SK-MEL-5 (cell line): Measurements from ENCODE around the gene EEIG1. TPM values are rescaled to one million over a fixed set of nuclear protein-coding genes. Genes with fewer than 3 reads are reported as not detected.

Source experiments
- DNase-seq: peaks from one replicate; pipeline ENCODE4 v3.0.0-alpha.2; 2016; ENCODE audit warnings: low read depth, low spot score
- in situ Hi-C: cut with HindIII; loops from 2 replicates; pipeline ENCODE4 v1.10.0; 2016; ENCODE audit warnings: low sequenced_read_pairs, high pct_unique_total_duplicates, low pct_unique_long_range_greater_than_20kb
- total RNA-seq: library from RNA; depleted of rRNA; stranded (reverse); fragments of >200 nt; shearing (Covaris generic); gene quantifications from 2 replicates; pipeline ENCODE4 v1.2.3, GENCODE V29; 2014

EEIG1 gene
- total RNA-seq, 1 experiment from 2014 or later: 31.1 TPM

DNA sequence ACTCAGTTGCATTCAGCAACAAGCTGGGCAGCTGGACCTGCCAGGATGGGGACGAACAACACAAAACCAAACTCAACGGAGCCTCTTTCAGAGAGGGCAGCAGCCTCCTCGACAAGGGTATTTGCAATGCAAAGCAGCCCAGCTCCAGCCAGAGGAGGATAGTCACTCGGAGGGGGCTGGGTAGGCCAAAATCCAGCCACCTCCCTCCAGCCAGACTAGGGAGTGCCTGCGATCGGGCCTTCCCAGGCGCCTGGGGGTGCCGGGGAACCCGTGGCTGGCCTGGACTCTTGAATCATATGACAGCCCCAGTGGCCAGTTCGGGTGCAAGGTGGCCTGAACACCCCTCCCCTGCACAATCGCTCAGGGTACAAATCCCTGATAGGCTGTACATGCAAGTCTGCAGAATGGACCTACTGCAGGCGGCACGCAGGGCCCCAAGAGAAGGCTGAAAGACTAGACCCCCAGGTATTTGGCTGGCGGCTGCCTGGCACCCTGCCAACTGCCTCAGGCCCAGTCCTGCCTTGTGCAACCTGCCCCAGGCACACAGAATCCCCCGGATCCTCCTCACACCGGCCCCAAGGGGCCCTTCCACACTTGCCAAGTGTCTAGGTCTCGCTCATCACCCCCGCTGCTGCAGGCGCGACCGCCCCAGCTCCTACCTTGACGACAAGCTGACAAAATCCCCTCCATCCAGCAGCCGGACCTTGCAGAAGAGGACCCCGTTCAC, 1.3 kb downstream of the EEIG1 start:
- in situ Hi-C loops: no loop called here
- peak; percentile 17 for DNase-seq

DNA sequence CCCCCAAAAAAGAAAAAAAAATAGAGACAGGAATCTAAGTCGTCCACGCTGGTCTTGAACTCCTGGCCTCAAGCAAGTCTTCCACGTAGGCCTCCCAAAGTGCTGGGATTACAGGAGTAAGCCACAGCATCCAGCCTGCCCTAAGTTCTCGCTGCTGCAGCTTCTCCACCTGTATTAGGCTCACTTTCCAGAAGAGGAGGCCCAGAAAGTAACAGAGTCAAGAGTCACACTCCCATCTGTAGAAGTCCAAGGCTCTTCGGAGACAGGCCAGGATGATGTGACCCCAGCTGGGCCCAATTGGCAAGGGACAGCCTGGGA, 1.8 kb downstream of the EEIG1 start:
- no peak for DNase-seq
- in situ Hi-C loops: no loop called here

DNA sequence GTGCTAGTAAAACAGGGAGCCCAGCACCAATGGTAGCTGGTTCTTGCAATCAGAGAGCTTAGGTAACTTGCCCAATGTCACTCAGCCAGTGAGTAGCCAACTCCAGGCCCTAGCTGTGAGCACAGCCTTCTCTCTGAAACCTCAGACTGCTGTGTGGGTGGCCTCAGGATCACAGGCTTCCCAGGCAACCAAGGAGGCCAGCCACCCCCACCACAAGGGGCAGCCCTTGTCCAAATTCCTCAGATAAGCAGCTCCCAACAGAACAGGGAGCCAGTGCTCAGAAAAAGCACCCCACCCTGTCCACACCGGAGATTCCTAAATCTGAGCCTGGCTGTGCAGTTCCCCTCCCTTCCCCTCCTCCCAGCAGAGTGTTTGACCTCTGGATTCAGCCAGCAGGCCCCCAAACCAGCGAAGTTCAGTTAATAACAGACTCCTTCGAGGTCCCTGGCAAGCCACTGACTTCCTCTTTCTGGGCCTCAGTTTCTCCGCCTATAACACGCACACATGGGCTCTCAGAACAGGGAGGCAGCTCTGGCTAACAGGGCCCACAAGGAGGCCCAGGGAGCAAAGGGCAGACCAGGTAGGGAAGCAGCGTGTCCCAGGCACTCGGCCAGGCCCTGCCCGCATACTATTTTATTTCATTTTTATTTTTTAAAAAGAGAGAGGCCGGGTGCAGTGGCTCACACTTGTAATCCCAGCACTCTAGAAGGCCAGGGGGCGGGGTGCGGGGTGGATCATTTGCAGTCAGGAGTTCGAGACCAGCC, 2.7 kb downstream of the EEIG1 start:
- DNase-seq: peak; percentile 43
- in situ Hi-C loops: no loop called here

DNA sequence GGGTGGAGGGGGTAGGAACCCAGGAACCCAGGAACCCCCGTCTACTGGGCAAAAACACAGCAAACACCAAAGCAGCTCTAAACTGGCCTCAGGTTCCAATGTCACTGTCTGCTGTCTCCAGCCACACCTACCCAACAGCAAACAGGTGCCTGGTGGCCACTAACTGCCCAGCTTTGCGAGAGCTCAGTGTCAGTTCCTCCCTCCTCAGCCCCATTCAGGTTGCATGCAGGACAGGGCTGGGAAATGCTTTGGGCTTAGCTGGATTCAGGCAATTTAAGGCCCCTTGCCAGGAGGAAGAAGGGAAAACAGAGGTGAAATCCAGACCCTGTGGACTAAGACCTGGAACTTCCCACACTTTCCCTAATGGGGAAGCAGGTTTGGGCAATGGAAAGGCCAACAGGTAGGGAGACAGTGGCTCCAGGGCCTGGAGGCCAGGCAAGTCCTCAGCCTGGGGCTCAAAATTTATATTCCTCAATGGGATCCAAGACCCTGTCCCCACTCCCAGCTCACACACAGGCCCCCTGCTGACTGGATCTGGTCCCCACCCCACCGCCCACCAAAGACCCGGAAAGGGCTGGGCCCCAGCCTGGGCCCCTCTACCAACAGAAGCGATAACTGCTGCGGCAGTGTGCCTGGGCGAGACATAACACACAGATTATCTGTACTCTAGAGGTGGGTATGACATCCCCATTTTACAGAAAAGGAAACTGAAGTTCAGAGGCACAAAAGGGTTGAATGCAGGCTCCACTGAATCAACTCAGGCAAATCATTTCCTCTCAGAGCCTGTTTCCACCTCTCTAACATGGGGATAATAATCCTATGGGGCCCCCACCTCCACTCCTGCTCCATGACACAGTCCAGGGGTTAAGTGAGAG, 3.5 kb downstream of the EEIG1 start:
- no peak for DNase-seq
- in situ Hi-C loops: no loop called here

DNA sequence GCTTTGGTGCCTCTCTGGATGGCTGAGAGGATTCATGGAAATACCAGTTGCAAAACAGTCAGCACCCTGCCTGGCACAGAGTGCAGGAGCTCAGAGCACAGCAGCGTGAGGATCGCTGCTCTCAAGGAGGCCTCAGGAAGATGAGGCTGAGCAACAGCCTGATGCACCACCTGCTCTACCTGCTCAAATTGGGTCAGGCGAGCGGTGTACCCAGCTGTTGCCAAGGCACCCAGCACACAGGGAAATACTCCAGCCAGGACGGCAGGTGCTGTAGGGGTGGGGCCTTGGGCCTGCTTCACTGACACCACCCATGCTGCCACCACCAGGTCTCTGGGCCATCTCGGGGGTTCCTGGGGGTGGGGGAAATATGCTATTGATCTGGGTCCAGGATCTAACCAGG, 4.3 kb downstream of the EEIG1 start:
- DNase-seq: no peak
- in situ Hi-C loops: no loop called here

DNA sequence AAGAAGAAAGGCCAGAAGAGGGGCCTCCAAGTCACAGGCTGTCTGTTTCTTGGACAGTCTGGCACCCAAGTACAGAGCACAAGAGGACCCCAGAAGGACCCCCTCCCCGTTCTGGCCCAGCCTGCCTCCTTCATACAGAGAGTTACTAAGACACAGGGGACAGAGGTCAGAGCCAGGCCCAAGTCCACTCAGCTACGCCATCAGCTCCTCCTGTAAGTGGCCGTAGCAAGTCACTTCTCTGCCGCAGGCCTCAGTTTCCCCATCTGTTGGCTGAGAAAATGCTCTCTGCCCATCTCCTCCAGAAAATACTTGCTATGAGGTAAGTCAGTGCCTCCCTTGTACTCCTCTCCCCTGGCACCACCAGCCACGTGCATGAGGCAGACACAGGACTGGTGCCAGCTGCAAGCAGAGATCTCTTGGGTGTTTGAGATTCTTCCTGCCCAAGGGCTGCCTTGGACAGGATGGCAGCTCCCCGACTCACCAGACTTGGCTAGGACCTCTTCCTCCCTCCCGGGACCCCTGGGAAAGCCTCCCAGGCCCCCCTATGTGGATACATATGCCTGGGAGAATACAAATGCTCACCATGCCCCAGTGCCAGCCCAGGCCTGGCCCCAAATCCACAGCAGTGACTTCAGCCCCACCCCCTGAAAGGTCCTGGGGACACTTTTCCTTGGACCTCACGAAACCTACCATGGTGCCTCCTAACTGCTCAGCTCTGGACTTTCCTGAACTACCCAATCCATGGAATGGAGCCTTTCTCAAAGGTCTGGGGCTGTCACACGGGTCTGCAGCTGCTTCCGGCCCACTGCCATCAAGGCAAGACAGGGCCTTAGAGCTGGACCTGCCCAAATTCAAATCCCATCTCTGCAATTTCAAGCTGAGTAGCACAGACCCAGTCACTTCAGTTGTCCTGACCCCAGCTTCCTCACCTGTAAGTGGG, 5.1 kb downstream of the EEIG1 start:
- DNase-seq: no peak

DNA sequence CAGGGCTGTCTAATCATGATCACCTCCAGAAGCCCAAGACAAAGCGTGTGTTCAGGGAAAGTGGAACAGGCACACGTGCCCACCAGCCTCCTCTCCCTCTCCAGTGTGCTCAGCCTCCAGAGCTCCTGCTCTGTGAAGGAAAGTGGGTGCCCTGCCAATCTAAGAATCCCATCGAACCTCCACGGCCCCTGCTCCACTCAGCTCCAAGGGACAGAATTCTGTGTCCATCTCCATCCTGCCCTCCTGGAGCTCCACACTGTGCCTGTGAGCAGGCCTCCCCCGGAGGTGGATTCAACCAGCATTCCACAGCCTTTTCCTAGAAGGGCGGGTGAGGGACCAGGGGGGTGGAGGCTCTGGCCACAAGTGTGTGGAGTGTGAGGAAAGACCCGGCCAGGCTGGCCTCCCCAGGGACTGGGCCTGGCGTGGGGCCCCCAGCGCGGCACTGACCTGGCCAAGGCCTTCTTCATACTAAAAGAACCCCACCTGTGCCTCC, 6.0 kb downstream of the EEIG1 start:
- in situ Hi-C loops: no loop called here
- DNase-seq: no peak

More for the DNA sequence above, 5.1 kb downstream of the EEIG1 start:
- in situ Hi-C loops: no loop called here

DNA sequence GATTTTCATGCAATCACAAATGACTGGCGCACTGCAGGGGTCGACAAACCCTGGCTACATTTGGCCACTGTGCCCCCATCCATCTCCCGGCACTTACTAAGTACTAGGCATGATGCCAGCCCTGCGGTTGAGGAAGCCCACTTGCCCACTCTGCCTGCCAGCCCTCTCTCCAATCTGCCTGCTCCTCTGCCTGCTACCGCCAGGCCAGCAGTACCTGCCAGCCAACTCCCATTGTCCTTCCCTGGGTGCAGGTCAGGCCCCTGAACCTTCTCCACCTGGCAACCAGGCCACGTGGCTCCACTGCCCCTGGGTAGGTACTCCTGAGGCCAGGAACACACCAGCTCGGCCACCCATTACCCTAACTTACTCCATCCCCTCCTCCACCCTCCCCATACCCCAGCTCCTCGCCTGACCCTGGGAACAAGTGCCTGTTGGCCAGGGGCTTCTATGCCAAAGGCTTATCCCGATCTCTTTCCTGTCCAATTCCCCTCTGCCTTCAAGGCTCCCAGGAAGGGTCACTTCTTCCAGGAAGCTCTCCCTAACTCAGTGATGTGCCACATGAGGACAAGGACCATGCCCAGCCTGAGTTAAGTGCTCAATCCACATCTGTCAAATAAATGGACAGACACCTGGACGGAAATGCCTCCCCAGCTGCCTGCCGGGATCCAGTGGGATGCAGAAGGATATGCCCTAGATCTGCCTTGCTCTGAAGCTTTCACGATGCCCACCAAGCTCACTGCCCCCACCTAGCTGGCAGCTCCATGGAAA, 6.6 kb downstream of the EEIG1 start:
- in situ Hi-C loops: no loop called here

DNA sequence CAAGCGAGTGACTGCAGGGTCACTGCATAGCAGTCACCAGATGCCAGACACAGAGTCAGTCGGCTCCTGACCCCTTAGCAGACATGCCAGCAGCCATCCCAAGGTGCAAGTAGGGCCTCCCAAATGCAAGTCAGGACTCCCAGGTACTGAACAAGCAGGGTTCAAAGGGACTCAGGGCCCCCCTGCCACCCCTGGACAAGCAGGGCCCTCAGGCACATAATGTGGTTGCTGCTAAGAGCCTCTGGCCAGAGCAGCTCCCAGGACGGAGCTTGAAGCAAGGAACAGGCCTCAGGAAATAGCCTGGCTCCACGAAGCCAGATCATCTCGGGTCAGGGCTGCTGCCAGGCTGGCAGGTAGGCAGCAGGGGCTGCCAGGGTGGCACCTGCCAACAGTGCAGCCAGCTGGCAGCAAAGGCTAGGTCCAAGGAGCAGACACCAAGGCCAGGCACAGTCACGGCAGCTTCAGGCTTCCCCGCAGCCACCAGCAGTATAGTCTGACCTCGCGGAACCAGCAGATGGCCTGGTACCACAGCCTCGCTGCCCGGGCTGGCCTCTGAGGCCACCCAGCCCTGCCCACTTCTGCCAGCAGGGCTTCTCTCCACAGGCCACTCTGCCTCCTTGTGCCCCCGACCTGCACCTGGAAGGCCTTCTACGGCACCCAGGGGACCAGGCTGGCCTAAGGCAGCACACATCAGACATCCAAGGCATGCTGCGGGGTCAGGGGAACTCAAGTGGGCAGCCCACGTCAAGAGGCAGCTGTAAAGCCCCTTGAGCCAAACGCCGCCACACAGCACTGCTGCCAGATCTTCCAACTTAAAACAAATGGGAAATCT, 7.4 kb downstream of the EEIG1 start:
- in situ Hi-C loops: no loop called here
- DNase-seq: no peak

More for the DNA sequence above, 6.6 kb downstream of the EEIG1 start:
- DNase-seq: no peak

DNA sequence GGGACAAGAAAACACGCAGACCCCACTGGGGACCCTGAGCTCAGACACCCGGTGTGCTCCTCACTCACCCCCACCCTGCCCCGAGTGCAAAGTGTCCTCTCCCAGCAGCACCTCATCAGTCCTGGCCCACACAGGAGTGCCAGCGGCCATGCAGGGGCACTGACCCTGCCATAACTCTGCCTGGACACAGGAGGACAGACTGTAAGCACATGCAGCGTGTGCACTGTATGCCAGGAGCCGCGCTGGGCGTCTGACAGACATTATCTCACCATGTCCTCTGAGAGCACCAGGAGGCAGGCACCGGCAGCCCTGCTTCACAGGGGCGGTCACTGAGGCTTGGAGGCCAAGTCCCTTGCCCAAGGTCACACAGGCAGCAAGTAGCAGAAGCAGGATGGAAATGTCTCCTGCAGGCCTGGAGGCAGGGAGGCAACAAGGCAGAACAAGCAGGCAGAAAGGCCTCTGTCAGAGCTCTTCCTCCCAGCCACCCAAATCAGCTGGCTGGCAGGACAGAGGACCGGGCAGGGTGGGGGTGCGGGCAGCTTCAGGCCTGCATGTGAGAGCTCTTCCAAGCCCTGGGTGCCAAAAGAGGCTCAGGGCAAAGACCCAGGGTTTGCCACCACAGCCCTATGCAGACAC, 8.4 kb downstream of the EEIG1 start:
- in situ Hi-C loops: no loop called here
- no peak for DNase-seq

DNA sequence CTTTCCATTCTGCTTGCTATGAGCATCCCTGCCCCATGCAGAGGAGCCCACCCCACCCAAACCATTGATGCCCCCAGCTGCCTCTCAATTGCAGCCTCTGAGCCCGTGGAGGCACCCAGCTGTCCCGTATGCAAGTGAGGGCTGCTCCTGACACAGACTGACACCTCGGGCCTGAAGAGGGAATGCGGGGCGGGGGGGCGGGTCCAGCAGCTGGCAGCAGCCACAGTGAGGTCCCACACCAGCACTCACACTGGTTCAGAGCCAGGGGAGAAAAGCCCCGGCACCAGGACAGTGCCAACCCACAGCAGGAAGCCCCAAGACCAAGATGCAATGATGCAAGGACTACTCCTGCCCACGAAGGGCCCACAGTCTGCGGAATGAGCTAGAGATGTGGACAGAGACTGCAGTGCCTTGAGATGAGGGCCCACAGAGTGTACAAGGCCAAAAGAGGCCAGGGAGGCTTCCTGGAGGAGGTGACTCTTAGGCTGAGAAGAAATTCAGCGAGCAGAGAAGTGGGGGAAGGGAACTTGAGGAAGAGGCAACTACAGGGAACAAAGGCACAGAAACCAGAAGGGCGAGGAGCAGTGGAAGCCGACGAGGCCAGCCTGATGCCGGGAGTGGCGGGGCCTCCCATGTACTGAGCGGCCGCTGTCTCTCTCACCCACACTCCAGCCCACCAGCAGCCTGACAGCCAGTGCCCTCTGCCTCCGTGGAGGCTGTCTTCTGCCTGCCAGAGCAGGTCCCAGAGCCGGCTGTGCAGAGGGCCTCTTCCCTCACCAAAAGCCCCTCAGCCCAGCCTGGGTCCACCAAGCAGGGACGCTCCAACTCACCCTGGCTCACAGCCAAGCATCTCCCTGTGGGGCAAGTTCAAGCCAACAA, 9.2 kb downstream of the EEIG1 start:
- DNase-seq: no peak
- in situ Hi-C loops: no loop called here

DNA sequence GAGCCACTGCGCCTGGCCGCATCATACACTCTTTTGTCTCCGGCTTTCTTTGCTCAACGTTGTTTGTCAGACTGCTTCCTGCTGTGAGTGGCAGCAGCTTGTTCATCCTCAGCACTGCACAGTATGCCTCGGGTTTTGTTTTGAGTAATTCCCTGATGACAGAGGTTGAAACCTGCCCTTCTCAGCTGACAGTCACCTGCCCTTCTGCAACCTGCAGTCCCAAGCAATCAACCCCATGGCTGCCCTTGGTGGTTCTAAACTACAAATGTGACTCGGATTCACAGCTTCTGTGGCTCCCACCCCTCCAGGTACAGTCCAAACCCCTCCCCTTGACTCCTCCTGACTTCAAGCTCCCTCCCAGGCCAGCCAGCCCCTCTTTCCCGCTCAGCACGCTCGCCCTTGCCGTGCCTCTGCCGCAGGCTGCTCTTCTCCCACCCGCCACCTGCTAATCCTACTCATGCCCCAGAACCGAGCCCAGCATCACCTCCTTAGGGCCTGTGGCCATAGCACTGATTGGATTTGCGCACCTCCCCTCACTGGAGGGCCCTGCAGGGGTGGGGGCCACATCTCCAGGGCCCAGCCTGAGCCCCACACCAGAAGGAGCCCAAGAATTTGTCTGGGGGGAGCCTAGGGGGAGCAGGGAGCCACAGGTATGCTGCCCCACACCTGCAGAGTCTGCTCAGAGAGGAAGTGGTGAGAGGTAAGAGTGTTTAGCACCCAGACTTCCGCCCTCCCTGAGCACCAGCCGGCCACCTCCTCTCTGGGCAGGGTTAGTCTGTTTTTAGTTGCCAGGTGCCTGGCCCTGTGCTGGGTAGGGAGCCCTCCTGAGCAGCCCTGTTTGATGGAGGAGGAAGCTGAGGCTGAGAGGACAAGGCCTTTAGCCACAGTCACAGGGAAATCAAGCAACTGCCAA, 10.1 kb downstream of the EEIG1 start:
- no peak for DNase-seq
- in situ Hi-C loops: no loop called here

DNA sequence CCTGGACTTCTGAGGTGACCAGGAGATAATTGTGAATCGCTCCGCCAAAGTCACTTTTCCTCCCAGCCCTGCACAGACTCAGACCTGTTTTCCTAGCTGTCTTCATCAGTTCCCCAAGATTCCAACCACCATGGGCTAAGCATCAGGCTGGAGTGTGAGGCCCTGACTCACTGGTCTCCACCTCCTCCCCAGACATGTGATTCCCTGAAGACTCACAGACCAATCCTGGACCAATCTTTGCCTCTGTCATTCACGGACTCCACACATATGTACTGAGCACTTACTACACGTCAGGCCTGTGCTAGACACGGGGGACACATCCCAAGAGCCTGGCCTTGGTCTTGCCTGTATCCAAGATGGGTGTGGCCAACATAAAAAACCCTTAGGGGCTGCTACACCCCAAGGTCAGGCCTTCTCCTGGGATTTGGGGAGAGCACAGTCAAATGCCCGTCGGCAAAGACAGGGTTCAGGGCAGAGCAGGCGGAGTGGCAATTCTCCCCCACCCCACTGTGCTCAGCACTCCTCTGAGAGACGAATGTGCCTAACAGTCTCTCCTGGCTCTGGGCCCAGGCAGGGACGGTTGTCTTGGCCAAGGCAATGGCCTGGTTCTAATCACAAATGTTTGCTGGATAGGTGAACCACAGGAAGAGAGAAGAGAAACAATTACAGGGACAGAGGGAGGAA, 11.9 kb downstream of the EEIG1 start:
- peak; percentile 38 for DNase-seq
- in situ Hi-C loops: no loop called here
